Astrocyte of the cerebellum (primary cell): ENCODE data around the gene GALNT14.

Experiments
- DNase-seq: peaks from one replicate; pipeline ENCODE4 v3.0.0-alpha.2; 2011; ENCODE audit warnings: low read depth
- H3K4me3 ChIP-seq: 2 replicates; pipeline ENCODE4 v1.5.1; 2011; ENCODE audit warnings: mild to moderate bottlenecking, low read depth, low read length, moderate library complexity
- in situ Hi-C: cut with HindIII; loops from 2 replicates; pipeline ENCODE4 v1.10.0; 2017; ENCODE audit warnings: low sequenced_read_pairs
- TF ChIP-seq, protein P1 (sequence below): IDR thresholded peaks from 2 replicates; pipeline ENCODE4 v1.5.1; 2012; ENCODE audit warnings: low read length, low read depth, moderate library complexity, mild to moderate bottlenecking; ENCODE audit errors: missing control alignments

GALNT14 gene

GRCh38 chr2:31032475-31032874 is 105.8 kb downstream of the GALNT14 start:
- in situ Hi-C loops, result no loop called here
- DNase-seq, result no peak

DNA sequence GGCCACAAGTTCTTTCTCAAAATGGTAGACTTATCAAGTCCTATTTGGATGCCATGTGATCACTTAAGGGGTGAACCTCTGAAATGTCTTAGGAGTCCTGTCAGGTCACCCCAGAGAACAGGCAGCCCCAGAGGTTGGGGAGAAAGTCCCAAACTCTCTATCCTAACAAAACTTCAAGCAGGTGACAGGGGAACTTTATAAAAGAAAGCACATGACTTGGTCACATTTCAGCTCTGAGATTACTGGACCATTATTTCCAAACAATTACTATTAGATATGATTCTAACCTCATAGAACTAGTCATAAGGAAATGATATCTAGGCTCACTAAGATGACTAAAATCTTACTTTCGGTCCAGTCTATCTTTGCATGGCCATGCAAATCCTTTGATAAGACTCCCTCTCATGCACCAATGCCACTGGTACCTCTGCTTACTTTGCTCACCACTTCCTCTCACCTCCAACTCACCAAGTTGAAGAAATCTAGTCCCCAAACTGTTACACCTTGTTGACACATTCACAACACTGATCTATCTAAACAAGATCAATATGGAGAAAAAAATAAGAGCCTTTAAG is 107.0 kb downstream of the GALNT14 start:
- in situ Hi-C loops, result no loop called here
- DNase-seq, result no peak
- TF ChIP-seq, protein P1, sequence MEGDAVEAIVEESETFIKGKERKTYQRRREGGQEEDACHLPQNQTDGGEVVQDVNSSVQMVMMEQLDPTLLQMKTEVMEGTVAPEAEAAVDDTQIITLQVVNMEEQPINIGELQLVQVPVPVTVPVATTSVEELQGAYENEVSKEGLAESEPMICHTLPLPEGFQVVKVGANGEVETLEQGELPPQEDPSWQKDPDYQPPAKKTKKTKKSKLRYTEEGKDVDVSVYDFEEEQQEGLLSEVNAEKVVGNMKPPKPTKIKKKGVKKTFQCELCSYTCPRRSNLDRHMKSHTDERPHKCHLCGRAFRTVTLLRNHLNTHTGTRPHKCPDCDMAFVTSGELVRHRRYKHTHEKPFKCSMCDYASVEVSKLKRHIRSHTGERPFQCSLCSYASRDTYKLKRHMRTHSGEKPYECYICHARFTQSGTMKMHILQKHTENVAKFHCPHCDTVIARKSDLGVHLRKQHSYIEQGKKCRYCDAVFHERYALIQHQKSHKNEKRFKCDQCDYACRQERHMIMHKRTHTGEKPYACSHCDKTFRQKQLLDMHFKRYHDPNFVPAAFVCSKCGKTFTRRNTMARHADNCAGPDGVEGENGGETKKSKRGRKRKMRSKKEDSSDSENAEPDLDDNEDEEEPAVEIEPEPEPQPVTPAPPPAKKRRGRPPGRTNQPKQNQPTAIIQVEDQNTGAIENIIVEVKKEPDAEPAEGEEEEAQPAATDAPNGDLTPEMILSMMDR, result no peak
- H3K4me3 ChIP-seq, result no peak overlapping the region

More at GRCh38 chr2:31032475-31032874, 105.8 kb downstream of the GALNT14 start:
- TF ChIP-seq, protein P1, result no peak
- no peak overlapping the region for H3K4me3 ChIP-seq

DNA sequence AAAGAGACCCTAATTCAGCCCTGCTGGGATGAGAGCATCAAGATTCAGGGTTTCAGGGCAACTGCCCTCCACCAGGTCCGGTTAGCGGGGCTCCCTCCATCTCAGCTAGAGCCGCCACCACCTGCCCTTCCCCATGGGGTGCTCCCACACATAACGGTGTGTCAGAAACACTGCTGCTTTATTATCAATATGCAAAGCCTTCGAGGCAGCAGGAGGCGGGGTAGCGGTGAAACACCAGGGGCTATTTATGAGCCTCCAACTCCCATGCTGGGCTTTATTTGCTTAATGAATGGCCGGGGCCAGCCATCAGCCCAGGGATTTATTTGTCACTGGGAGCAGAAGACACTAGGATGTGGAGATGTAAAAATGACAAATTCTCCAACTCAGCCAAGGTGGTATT is 109.8 kb downstream of the GALNT14 start:
- in situ Hi-C loops, result loop anchor here (5.0 kb wide), 1 partner anchor 71 kb away; no protein-coding TSS in a partner anchor
- TF ChIP-seq, protein P1, result no peak
- no peak for DNase-seq
- H3K4me3 ChIP-seq, result no peak overlapping the region

DNA sequence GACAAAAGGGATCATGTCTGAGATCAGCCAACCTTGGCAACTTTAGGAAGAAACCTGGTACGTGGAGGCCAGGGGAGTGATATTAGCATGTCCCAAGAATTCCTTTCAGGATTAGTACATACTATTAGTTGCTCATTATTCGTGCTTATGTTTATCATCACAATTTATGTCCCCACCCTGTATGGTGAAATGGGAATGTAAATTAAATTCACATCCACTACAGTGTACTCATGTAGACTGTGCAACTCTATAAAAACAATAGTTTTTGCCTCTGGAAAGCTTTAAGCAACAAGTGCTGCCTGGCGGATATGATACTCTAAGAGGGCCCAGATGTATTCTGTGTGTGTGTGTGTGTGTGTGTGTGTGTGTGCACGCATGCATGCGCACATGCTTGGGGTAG is 110.7 kb downstream of the GALNT14 start:
- TF ChIP-seq, protein P1, result no peak
- H3K4me3 ChIP-seq, result no peak overlapping the region
- in situ Hi-C loops, result loop anchor here (5.0 kb wide), 1 partner anchor 70 kb away; no protein-coding TSS in a partner anchor
- DNase-seq, result no peak

DNA sequence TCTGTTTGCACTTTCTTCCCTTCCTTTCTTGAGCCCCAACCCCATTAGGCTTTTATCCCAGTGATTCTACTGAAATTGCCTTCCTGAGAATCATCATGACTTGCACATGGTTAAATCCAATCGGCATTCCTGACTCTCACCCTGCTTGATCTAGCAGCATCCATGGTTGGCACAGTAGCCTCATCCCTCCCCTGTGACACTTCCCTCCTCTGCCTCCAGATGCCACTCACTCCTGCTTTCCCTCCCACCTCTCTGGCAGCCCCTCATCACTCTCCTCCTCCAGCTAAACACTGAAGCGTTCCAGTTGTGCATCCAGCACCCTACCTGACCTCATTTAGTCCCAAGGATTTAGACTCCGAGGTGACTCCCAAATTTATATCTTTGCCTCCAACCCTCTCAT is 114.7 kb downstream of the GALNT14 start:
- H3K4me3 ChIP-seq, result no peak overlapping the region
- in situ Hi-C loops, result no loop called here
- DNase-seq, result no peak
- TF ChIP-seq, protein P1, result no peak

DNA sequence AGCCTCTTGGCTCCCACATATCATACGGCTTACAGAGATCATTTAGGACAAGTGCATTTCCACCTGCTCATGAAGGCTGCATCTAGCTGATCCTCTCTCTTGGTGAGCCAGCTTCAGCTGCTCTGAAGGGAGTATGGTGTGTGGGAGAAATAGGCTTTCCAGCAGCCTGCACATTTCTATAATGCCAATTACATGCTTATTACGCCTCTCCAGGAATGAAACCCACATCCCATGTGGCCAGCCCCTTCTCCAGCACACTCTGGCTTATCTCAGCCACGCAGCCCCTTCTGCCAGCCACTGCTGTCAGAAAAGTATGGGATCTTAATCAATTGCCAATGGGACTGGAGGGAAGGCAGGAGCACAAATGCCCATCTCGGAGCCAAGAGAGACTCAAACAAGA is 117.5 kb downstream of the GALNT14 start:
- H3K4me3 ChIP-seq, result no peak overlapping the region
- in situ Hi-C loops, result no loop called here
- TF ChIP-seq, protein P1, result no peak
- DNase-seq, result no peak
